Astrocyte (in vitro differentiated cells and primary cell): Measurements from ENCODE around the gene HM13. TPM values are rescaled to one million over a fixed set of nuclear protein-coding genes. Genes with fewer than 3 reads are reported as not detected.
A peak's percentile ranks its signal among the peaks of the same experiment; 100 is the strongest.
"Not testable (repeated sequence)": the region's sequence is repeated elsewhere in the genome, so short reads cannot be mapped to it uniquely, and the experiment has no call there.

Source experiments
- DNase-seq: peaks from one replicate; pipeline ENCODE4 v3.0.0-alpha.2; 2010; ENCODE audit warnings: low read depth
- FAIRE-seq: peaks from 2 replicates; lab custom pipeline; 2011; peaks lifted over from hg19 to GRCh38; lab: Jason Lieb, UNC
- H2AFZ ChIP-seq: 2 replicates; pipeline ENCODE4 v1.6.0; 2012; ENCODE audit warnings: low read depth, low read length, inconsistent platforms
- H3K27ac ChIP-seq: 2 replicates; pipeline ENCODE4 v1.5.1; 2011; ENCODE audit warnings: low read depth, low read length, inconsistent platforms
- H3K27me3 ChIP-seq: 2 replicates; pipeline ENCODE4 v1.6.0; 2011; ENCODE audit warnings: low read length, inconsistent platforms; ENCODE audit not compliant: insufficient read depth
- H3K36me3 ChIP-seq: 2 replicates; pipeline ENCODE4 v1.5.1; 2011; ENCODE audit warnings: low read length, inconsistent platforms; ENCODE audit not compliant: insufficient read depth
- H3K4me1 ChIP-seq: 2 replicates; pipeline ENCODE4 v1.5.1; 2011; ENCODE audit warnings: low read length, inconsistent platforms; ENCODE audit not compliant: insufficient read depth
- H3K4me2 ChIP-seq: 2 replicates; pipeline ENCODE4 v1.6.0; 2012; ENCODE audit warnings: low read length, inconsistent platforms
- H3K4me3 ChIP-seq: 2 replicates; pipeline ENCODE4 v1.5.1; 2011; ENCODE audit warnings: low read depth, mild to moderate bottlenecking, low read length, inconsistent platforms; ENCODE audit not compliant: insufficient read depth
- H3K79me2 ChIP-seq: 2 replicates; pipeline ENCODE4 v1.6.0; 2012; ENCODE audit warnings: mild to moderate bottlenecking, low read length, inconsistent platforms; ENCODE audit not compliant: insufficient read depth
- H3K9ac ChIP-seq: 2 replicates; pipeline ENCODE4 v1.6.0; 2012; ENCODE audit warnings: mild to moderate bottlenecking, low read length, inconsistent platforms
- H3K9me3 ChIP-seq: 2 replicates; pipeline ENCODE4 v1.5.1; 2012; ENCODE audit warnings: low read depth, mild to moderate bottlenecking, low read length, inconsistent platforms; ENCODE audit not compliant: insufficient read depth
- H4K20me1 ChIP-seq: 2 replicates; pipeline ENCODE4 v1.6.0; 2012; ENCODE audit warnings: low read length, inconsistent platforms; ENCODE audit not compliant: insufficient read depth
- H3K27ac Mint-ChIP-seq: one replicate; pipeline ENCODE4 v1.8.0; 2021; ENCODE audit warnings: mild to moderate bottlenecking, mixed read lengths; ENCODE audit not compliant: unreplicated experiment
- H3K27me3 Mint-ChIP-seq: one replicate; pipeline ENCODE4 v1.8.0; 2021; ENCODE audit warnings: low read depth, mixed read lengths; ENCODE audit not compliant: unreplicated experiment
- H3K36me3 Mint-ChIP-seq: one replicate; pipeline ENCODE4 v1.8.0; 2021; ENCODE audit warnings: low read depth, mixed read lengths; ENCODE audit not compliant: unreplicated experiment
- H3K4me1 Mint-ChIP-seq: one replicate; pipeline ENCODE4 v1.8.0; 2021; ENCODE audit warnings: low read depth, mixed read lengths; ENCODE audit not compliant: unreplicated experiment
- H3K4me3 Mint-ChIP-seq: one replicate; pipeline ENCODE4 v1.8.0; 2021; ENCODE audit warnings: mild to moderate bottlenecking, moderate library complexity, mixed read lengths; ENCODE audit not compliant: unreplicated experiment
- H3K9me3 Mint-ChIP-seq: one replicate; pipeline ENCODE4 v1.8.0; 2021; ENCODE audit warnings: mild to moderate bottlenecking, mixed read lengths; ENCODE audit not compliant: unreplicated experiment
- CTCF ChIP-seq: IDR thresholded peaks from 2 replicates; pipeline ENCODE4 v1.5.1; 2011; ENCODE audit warnings: low read depth, mild to moderate bottlenecking, inconsistent platforms, low read length, moderate library complexity; ENCODE audit not compliant: insufficient read depth
- EZH2 ChIP-seq: IDR thresholded peaks from 2 replicates; pipeline ENCODE4 v1.6.1; 2012; ENCODE audit warnings: mild to moderate bottlenecking, low read length, inconsistent platforms; ENCODE audit not compliant: insufficient read depth
- total RNA-seq: library from RNA; stranded (reverse); gene quantifications from 2 replicates; pipeline ENCODE4 v1.2.1, GENCODE V29; 2021

HM13 gene
- total RNA-seq, 1 donor from 2014 or later: 399 TPM

- H3K27ac Mint-ChIP-seq: no peak overlapping the region
These were observed 65.0 kb downstream of the HM13 start for GRCh38 chr20:31579245-31579644.

DNA sequence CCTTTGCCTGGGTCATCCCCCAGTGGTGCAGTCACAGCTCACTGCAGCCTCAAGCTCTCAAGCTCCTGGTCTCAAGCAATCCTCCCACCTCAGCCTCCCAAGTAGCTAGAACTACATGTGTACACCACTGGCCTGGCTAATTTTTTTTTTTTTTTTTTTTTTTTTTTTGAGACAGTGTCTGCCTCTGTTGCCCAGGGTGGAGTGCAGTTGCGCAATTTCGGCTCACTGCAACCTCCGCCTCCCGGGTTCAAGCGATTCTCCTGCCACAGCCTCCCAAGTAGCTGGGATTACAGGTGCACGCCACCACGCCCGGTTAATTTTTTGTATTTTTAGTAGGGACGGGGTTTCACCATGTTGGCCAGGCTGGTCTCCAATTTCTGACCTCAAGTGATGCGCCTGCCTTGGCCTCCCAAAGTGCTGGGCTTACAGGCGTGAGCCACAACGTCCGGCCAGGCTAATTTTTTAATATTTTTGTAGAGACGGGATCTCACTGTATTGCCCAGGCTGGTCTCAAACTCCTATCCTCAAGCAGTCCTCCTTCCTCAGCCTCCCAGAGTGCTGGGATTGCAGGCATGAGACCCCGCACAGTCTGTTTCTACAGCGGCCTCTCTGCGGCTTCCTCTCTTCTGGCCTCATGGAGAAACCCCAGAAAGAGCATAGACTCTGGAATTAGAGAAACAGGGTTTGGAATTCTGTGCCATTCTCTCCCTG, 65.9 kb downstream of the HM13 start:
- not testable (repeated sequence) for H3K9me3 Mint-ChIP-seq, H3K36me3 Mint-ChIP-seq, H3K4me1 Mint-ChIP-seq, H3K27me3 Mint-ChIP-seq, H3K27ac ChIP-seq, H2AFZ ChIP-seq, H3K9me3 ChIP-seq, H3K4me3 ChIP-seq, H3K36me3 ChIP-seq, H3K27me3 ChIP-seq, H3K4me3 Mint-ChIP-seq, DNase-seq, H3K9ac ChIP-seq, H3K79me2 ChIP-seq, H3K4me2 ChIP-seq, H4K20me1 ChIP-seq, H3K4me1 ChIP-seq, FAIRE-seq
- peak overlapping the region; percentile 34 for H3K27ac Mint-ChIP-seq

More at GRCh38 chr20:31579245-31579644, 65.0 kb downstream of the HM13 start:
- Histone ChIP-seq H3K27ac (no peak overlapping the region), H3K9ac (no peak overlapping the region), H3K9me3 (no peaks in the 10 kb centered on the region), H3K36me3 (no peaks in the 10 kb centered on the region), H3K79me2 (no peaks in the 10 kb centered on the region), H3K4me3 (no peak overlapping the region), H2AFZ (no peak overlapping the region), H3K4me1 (no peaks in the 10 kb centered on the region), H3K4me2 (no peak overlapping the region), H3K27me3 (no peaks in the 10 kb centered on the region), H4K20me1 (no peaks in the 10 kb centered on the region)
- TF ChIP-seq CTCF: no peak
- TF ChIP-seq EZH2: no peak
- no peak for FAIRE-seq
- DNase-seq: no peak
- H3K27me3 Mint-ChIP-seq: peaks cover 5% of the 10 kb centered on the region
- peaks cover 7% of the 10 kb centered on the region for H3K36me3 Mint-ChIP-seq
- no peaks in the 10 kb centered on the region for H3K9me3 Mint-ChIP-seq
- no peak overlapping the region for H3K4me3 Mint-ChIP-seq
- no peaks in the 10 kb centered on the region for H3K4me1 Mint-ChIP-seq

DNA sequence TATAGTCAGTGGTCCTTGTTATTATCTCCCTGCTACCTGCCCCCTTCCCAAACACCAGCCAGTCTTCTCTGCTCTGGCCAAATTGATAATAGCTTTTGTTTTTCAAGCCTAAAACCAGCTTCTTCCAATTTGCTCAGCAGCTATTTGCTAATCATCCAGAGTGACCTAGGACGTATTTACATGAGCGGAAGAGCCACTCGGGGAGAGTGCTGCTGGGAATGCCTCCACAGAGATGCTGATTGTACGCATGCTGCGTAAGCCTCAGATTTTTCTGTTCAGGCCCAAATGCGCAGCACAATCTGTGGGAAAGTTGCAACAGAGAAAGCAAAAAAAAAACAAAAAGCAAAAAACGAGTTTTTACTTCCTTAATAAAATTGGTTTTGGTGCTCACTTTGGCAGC, 66.5 kb downstream of the HM13 start:
- peaks cover 7% of the 10 kb centered on the region for H3K36me3 Mint-ChIP-seq
- no peak overlapping the region for H3K27ac ChIP-seq
- no peaks in the 10 kb centered on the region for H3K79me2 ChIP-seq
- no peak overlapping the region for H3K4me3 Mint-ChIP-seq
- H3K27ac Mint-ChIP-seq: no peak overlapping the region
- no peaks in the 10 kb centered on the region for H3K9me3 ChIP-seq
- no peak overlapping the region for H3K4me2 ChIP-seq
- H3K27me3 Mint-ChIP-seq: peaks cover 5% of the 10 kb centered on the region
- H3K9me3 Mint-ChIP-seq: no peaks in the 10 kb centered on the region
- no peak overlapping the region for H3K4me3 ChIP-seq
- H3K36me3 ChIP-seq: no peaks in the 10 kb centered on the region
- no peaks in the 10 kb centered on the region for H3K27me3 ChIP-seq
- DNase-seq (no peak), FAIRE-seq (no peak)
- H3K9ac ChIP-seq: no peak overlapping the region
- TF ChIP-seq EZH2: no peak
- no peak for TF ChIP-seq CTCF
- no peaks in the 10 kb centered on the region for H3K4me1 ChIP-seq
- H3K4me1 Mint-ChIP-seq: no peaks in the 10 kb centered on the region
- H4K20me1 ChIP-seq: no peaks in the 10 kb centered on the region
- H2AFZ ChIP-seq: no peak overlapping the region
